HS-5 (cell line): ENCODE measurements around the gene UVRAG.

Experiments used
- DNase-seq: peaks from one replicate; pipeline ENCODE4 v3.0.0-alpha.2; 2012; ENCODE audit warnings: low read depth

Gene UVRAG

DNA sequence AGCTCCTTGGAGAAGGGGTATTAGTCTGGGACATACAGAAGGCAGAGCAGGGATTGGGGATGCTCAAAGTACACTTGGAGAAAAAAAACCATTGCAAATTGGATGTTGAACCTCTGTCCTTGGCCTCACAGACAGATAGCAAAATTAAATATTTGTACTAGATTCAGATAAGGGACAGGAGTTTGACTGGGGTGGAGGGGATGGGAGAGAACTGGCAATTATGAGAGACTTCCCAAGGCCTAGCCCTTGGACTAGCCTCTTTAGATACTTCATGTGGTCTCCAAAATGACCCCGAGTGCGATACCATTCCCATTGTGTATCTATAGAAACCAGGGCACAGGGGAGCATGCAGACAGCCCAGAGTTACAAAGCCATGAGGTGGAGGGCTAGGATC is 30.9 kb upstream of the UVRAG start:
- DNase-seq, result no peak

DNA sequence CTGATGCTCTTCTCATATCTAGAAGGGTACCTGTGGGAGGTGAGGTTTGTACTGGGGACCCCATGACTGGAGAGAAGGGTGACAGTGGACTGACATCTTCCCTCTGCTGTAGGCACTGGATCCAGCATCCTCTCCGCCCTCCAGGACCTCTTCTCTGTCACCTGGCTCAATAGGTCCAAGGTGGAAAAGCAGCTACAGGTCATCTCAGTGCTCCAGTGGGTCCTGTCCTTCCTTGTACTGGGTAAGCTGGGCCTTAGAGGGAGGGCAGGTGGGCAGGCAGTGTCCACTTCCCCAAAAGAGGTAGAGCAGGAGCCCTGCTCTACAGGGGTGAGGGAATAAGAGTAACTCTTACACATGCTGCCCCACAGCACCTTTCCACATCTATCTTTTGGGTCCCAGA is 30.5 kb upstream of the UVRAG start:
- no peak for DNase-seq

DNA sequence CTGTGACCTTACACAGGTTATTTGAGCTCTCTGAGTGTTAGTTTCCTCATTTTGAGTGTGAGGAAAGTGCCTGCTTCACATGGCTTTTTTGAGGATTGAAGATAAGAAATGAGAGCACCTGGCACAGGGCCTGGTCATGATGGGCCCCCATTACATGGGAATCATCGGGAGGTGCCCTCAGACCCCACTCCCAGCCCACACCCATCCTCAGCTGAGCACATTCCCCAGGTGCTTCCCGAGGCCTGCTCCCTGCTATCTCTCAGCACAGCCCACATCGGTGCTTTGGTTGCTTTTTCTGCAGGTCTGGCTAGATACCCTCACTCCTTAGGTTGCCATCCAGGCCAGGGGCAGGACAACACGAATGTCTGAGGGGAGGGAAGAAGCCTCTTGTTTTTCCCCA is 29.8 kb upstream of the UVRAG start:
- DNase-seq, result no peak

DNA sequence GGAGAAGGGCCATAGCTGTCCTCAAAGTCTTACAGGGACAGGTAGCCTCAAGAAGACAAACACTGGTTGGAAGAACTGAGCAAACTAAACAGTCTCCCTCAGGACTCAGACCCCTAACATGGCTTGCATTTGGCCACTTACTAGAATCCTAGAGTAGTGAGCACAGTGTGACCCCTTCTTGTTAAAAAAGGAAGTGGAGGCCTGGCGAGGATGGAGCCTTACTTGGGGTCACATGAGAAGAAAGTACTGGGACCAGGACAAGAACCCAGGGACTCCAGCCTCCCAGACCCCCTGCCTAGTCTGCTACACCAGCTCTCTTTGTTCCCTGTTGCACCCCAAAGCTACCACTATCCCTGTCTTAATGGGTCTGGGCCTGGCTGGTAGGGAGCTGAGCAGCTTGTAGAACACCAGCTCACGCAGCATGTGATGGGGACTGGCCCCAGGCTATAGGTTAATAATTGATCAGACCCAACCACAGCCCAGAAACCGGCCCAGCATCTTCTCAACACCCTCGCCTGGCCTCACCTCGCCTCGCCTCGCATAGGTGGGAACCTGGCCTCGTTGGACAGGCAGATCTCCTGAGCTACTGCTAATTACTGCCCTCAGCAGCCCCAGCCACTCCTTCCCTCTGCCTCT is 28.8 kb upstream of the UVRAG start:
- DNase-seq, result no peak

DNA sequence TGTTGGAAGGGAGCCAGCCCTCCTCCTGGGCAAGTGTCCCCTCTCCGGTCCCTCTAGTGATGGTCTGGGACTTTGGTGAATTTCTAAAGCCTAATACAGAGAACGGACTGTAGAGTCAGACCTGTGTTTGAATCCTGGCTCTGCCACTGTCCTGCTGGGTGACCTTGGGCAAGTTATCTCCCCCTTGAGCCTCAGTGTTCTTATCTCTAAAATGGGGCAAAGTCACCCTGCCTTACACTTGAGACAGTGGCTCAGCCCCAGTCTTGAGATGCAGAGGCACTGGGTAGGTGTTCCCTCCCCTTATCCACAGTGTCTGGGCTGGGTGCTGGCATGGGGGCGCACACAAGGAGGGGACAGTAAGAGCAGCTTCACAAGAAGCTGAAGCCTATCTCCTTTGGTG is 25.5 kb upstream of the UVRAG start:
- no peak for DNase-seq

DNA sequence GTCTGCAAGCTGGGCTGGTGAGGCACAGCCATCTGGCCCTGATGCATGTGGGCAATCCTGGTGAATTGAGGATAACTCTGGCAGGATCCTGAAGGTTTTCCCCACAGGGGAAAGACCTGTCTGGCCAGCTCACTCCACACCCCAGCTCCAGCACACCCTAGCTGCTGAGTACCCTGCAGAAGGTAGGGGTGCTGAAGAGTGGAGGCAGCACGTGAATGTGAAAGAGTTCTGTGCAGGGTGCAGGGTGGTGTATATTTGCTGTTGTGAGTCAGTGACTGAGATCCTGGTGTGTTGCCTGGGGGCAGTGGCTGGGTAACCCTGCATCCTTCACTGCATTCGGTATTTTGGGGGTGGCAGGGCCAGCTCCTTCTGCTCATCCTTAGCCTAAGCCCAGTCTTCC is 24.0 kb upstream of the UVRAG start:
- DNase-seq, result no peak

DNA sequence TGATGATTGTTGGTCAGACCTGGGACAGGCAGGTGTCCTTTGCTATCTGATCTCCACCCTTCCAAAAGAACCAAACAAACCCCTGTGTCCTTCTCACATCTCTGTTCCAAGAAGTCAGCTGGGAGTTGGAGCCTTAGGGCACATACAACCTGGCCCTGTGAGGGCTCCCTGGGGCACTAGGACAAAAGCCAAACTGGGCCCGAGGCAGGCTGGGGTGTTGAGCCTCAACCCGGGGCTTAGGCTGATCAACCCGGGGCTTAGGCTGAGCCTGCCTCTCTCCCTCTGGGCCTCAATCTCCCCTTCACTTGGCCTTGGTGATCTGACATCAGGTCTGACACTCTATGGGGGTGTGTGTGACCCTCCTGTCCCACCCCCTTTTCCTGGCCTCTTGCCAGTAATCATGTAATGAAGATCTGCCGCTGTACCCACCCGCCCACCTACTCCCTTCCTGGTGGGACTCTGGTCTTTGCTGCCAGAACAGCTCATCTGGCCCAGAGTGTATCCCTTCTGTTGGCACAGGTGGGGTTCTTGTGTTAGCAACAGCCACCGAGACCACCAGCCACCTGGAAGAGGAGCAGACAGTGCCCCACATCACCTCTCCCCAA is 22.8 kb upstream of the UVRAG start:
- DNase-seq, result no peak

DNA sequence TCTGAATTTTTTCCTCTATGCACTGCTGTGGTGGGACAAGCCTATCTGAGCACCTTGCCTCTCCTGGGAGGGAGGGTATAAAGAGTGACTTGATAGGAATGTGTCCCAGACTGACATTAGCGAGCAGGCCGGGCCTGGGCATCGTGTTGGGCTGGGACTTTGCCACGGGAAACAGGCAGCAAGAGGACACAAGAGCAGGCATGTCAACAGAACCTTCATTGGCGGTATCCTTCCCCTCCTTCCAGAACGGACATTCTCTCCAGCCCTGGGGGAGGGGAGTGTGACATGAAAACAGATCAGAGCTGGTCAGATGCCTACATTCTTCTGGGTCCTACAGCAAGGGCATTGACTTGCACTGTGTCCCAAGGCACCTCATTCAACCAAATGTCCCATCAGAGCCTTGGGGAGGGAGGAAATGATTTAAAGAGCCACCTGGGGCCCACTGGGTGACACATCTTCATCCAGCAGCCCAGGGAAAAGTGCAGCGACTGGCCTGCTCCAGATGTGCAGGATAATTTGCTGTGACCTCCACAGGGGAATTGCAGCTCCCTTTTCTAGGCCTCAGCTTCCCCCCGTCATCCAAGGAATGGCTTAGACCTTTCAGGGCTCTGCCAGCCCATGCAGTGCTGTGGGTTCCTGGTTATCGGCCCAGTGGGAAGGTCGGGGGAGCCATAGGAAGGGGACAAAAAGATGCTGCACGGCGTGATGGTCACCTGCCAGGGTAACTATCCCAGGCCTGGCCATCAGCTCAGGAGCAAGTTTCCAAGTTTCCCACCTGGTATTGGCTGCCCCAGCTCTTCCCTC is 21.8 kb upstream of the UVRAG start:
- DNase-seq, result no peak

DNA sequence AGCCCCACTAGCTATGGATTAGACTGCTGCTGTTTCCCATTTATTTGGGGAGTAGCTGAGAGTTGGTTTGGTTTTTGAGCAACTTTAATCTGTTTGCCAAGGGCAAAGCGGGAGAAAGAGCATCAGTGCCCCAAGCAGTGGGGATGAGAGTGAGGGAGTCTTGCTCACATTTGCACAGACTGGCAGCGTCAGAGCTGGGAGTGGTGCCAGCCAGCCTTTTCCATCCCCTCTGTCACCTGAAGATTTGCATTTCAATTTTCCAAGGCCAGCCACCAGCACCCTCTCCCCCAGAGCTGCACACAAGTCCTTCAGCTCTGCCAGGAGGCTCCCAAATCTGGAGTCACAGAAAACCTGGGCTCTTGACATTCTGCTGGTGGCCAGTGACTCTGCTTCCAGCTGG is 21.0 kb upstream of the UVRAG start:
- no peak for DNase-seq

DNA sequence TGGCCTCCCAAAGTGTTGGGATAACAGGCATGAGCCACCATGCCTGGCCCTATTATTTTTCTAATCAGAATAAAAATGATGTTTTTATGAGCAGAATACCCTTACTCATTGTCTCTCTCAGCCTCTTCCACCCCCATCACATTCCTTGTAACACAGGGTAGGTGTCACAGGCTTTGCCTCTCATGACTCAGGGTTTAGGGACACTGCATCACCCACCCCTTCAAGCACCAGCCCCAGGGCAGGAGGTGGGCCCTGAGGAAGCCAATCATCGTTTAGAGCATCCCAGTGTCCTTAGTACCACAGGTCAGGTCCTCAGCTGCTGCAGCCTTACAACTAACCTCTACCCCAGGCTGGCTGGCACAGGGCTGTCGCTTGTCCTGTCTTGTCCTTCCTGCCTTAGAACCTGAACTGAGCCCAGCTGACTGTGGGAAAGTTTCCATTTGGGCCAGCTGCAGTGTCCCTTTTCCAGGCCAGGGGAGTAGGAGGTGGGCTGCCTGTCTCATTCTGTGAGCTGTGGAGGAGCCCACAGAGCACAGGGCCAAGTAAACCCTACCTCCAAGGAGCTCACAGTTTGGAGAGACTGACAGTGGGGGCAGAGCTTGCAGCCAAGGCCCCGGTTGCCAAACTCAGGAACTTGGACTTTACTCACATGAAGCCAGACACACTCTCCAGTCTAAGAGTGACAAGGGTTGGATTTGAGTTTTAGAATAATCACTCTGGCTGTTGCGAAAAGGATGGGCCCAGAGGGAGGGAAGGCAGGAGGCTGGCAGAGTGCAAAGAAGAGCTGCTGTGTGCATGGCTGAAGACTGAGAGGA is 19.5 kb upstream of the UVRAG start:
- DNase-seq, result no peak

DNA sequence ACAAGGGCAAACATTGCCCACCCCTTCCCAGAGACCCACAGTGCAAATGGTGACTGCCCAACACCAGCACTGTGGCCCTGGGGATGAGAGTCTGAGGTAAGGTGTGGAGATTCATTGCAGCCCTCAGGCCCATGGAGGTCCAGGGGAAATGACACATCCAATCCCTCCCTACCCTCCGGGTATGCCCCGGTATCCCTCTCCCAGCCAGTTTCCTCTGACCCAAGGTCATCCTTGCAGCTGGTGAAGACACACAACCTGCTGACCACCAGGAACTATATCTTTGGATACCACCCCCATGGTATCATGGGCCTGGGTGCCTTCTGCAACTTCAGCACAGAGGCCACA is 18.9 kb upstream of the UVRAG start:
- DNase-seq, result no peak

DNA sequence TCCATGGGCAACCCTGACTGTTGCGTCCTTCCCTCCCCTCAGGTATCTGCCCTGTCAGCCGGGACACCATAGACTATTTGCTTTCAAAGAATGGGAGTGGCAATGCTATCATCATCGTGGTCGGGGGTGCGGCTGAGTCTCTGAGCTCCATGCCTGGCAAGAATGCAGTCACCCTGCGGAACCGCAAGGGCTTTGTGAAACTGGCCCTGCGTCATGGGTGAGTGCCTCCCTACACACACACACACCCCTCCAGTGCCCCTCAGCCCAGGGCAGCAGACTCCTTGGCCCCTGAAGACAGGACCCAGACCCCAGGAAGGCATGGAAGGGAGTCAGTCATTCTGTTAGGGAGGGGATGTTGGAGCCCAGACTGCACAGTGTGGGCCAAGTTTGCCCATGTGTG is 17.9 kb upstream of the UVRAG start:
- DNase-seq, result no peak

DNA sequence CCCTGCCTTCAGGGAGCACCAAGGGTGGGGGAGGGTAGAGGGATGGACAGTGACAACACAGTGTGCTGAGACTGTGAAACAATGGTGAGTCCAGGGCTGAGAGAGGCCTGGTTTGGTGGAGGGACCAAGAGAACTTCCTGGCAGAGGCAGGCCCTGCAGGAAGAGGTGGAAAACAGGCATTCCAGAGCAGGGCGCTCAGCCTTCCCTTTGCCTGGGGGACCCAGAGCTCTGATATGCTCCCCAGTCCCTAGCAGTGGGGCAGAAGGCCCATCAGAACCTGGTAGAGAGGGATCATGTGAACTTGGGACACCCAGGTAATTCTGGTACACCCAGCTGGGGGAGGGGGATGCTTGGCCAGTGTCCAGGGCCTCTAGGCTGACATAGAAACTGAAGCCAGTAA is 17.2 kb upstream of the UVRAG start:
- DNase-seq, result no peak

DNA sequence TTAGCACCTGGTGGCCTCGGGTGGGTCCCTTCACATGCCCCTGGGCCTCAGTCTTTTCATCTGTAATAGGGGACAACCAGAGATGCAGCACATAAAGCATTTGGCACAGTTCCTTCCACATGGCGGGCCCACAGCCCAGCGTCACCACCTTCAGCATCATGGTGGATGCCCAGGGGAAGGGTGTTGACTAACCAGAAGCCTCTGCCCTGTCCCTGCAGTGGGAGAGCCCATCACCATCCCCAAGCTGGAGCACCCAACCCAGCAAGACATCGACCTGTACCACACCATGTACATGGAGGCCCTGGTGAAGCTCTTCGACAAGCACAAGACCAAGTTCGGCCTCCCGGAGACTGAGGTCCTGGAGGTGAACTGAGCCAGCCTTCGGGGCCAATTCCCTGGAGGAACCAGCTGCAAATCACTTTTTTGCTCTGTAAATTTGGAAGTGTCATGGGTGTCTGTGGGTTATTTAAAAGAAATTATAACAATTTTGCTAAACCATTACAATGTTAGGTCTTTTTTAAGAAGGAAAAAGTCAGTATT is 14.8 kb upstream of the UVRAG start:
- DNase-seq, result no peak

DNA sequence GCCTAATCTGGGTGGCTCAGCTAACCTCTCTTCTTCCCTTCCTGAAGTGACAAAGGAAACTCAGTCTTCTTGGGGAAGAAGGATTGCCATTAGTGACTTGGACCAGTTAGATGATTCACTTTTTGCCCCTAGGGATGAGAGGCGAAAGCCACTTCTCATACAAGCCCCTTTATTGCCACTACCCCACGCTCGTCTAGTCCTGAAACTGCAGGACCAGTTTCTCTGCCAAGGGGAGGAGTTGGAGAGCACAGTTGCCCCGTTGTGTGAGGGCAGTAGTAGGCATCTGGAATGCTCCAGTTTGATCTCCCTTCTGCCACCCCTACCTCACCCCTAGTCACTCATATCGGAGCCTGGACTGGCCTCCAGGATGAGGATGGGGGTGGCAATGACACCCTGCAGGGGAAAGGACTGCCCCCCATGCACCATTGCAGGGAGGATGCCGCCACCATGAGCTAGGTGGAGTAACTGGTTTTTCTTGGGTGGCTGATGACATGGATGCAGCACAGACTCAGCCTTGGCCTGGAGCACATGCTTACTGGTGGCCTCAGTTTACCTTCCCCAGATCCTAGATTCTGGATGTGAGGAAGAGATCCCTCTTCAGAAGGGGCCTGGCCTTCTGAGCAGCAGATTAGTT is 14.2 kb upstream of the UVRAG start:
- no peak for DNase-seq

DNA sequence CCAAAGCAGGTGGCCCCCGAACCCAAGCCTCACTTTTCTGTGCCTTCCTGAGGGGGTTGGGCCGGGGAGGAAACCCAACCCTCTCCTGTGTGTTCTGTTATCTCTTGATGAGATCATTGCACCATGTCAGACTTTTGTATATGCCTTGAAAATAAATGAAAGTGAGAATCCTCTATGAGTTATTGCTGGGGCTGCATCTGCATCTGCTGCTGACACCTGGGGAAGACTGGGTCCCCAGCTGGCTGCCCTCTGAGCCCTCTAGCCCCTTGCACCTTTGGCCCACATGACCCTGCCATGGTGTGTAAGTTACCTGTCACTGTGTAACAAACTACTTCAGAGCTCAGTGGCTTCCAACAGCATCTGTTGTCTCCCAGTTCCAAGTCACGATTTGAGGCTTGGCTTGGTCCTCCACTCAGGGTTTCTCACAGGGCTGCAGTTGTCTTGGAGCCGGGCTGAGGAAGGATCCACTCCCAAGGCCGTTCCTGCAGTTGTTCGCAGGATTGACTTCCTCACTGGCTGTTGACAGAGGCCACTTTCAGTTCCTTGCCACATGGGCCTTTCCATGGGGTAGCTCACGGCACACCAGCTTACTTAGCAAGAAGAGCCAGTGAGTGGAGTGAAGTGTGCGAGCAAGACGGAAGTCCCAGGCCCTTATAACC is 13.5 kb upstream of the UVRAG start:
- no peak for DNase-seq

DNA sequence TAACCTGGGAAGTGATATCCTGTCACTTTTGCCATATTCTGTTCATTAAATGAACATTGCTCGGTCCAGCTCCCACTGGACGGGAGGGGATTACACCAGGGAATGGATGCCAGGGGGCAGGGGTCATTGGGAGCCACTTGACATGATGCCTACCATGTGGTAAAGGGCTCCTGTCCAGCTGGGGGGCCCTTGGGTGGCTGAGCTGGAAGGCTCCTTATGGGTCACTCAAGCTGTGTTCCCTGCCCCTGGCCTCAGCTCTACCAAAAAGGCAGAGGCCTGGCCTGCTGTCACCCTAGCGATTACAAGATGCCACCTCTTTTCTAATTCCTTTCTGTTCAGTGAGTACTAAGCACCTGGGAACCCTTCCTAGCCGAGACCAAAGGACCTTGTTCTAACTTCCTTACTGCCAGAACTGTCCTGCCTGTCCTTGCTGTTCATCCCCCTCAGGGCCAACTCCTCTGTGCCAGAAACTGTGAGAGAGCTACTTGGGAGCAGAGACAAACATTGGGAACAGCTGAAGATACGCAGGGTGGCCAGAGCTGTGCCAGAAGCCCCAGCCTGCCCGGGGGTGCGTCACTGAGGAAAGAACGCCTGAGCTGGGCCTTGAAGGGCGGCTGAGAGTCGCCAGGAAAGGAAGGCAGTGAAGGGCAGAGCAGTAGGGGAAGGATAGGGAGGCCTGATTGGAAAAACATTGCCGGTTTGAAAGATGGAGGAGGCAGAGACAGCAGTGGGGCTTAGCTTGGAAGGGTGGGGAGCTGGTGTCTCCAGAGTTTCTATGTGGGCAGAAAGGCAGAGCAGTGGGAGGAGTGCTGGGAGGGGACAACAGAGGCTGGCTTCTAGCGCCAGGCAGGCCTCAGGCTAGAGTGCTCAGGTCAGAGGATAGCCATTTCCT is 12.7 kb upstream of the UVRAG start:
- DNase-seq, result no peak

DNA sequence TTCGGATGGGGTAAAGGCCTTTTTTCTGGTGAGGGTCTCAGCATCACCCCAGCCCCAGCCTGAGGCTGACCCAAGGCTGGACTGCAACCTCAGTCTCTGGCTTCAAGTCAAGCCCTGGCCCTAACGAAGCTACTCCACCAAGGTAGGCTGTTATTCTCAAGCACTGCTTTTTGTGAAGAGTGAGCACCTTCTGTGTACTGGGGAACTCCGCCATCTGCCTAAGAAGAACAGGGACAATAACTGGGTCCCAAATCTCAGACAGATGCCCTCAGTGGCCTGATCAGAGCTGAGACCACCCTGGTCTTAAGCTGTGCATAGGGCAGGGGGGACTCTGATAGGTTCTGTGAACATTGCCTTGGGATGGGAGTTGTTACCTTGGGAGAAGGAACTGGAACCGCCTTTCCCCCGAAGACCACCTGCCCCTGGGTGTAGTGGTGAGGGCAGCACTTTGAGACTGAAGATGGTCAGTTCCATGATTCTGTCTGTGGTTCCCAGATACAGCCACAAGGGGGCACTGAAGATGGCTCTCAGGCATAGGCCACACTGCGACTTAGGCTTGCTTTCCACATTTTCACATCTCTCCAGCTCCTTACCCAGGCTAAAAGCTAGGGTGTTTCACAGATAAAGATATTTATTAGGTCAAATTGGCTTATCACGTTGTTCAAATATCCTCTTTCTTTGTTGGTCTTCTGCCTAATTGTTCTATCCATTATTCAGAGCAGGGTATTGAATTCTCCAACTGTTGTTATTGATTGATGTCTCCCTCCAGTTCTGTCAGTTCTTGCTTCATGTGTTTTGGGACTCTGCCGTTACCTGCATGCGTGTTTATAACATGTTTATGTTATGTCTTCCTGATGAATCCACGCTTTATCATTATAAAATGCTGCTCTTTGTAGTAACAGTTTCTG is 11.8 kb upstream of the UVRAG start:
- DNase-seq, result no peak

DNA sequence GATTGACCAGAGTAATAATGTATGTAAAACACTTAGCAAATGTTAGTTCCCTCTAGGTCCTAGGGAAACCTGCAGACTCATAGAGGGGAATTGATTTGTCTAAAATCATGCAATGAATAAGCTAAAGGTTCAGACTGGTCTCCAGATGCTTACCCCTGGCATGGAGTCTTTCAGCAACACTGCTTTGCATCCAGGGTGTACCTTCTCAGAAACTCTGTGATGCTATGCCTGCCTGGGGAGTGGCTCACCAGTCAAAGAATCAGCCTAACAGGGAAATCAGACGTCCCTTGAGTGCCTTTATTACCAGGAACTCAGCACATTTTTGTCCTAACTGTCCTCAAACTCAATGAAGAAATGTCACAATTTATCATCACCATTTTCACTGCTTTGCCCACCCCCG is 5.9 kb upstream of the UVRAG start:
- DNase-seq, result no peak
